GM23338 (cell line): Measurements from ENCODE around the gene LAMA4.

Experiments used
- CREB1 ChIP-seq: fragments of 250-450 bp; sonication (Bioruptor Pico); IDR thresholded peaks from 2 replicates; pipeline ENCODE4 v1.5.0; 2020; ENCODE audit warnings: low read depth, mild to moderate bottlenecking, moderate library complexity
- EZH2 ChIP-seq: fragments of 200-600 bp; sonication (generic); IDR thresholded peaks from one replicate; pipeline ENCODE4 v1.8.0; 2017; ENCODE audit warnings: antibody characterized with exemption, mild to moderate bottlenecking, low read depth; ENCODE audit not compliant: unreplicated experiment
- EZH2phosphoT487 ChIP-seq: fragments of 200-600 bp; sonication (generic); IDR thresholded peaks from one replicate; pipeline ENCODE4 v1.8.1; 2018; ENCODE audit warnings: antibody characterized with exemption; ENCODE audit not compliant: unreplicated experiment
- JUNB ChIP-seq: IDR thresholded peaks from one replicate; pipeline ENCODE4 v1.6.1; 2016; ENCODE audit warnings: antibody characterized with exemption; ENCODE audit not compliant: unreplicated experiment
- POLR2AphosphoS5 ChIP-seq: IDR thresholded peaks from 2 replicates; pipeline ENCODE4 v1.6.1; 2016; ENCODE audit warnings: antibody characterized with exemption, low read depth
- ZNF331 ChIP-seq: fragments of 250-450 bp; sonication (Bioruptor Pico); IDR thresholded peaks from 2 replicates; pipeline ENCODE4 v1.5.0; 2020; ENCODE audit warnings: low read depth, mild to moderate bottlenecking, moderate library complexity
- TF ChIP-seq, protein P1 (sequence below), 2 experiments: fragments of 200-600 bp in 1 of 2; sonication (generic) in 1 of 2; conservative IDR thresholded peaks; 2 replicates each; pipeline versions ENCODE4 v1.5.1 to v1.6.1; 2016 to 2017; ENCODE audit warnings: antibody characterized with exemption in 2 of 2, low read depth in 2 of 2, mild to moderate bottlenecking in 2 of 2, moderate library complexity in 1 of 2
- TF ChIP-seq, protein P2 (sequence below): IDR thresholded peaks from one replicate; pipeline ENCODE4 v1.6.1; 2018; ENCODE audit warnings: antibody characterized with exemption; ENCODE audit not compliant: unreplicated experiment
- TF ChIP-seq, protein P3 (sequence below): fragments of 250-450 bp; sonication (Bioruptor Pico); IDR thresholded peaks from 2 replicates; pipeline ENCODE4 v1.5.0; 2020; ENCODE audit warnings: mild to moderate bottlenecking, moderate library complexity
- TF ChIP-seq, protein P4 (sequence below): IDR thresholded peaks from 2 replicates; pipeline ENCODE4 v1.6.1; 2016; ENCODE audit warnings: antibody characterized with exemption

DNA sequence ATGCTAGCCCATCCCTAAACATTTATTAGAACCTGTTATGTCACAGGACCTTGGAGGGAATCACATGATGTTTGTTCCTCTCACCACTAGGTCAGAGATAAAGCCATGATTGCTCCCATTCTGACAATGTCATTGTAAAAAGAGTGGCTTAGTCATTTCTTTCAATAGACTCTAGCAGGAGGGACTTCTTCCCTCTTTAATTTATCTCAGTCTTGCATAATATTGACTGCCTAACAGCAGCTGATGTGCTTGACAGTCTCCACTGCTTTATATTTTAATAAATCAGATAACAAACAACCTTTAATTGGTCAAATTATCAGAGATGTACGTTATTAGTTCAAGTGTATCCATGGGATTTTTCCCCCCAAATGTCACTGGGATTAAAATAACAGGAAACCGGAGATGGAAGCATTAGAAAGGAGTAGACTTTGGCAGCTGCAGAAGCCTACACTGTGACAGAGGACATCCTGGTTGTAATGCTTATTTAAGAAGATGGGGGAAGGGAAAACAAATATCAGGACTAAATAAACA lies 39.6 kb downstream of the LAMA4 start:
- TF ChIP-seq, protein P1, sequence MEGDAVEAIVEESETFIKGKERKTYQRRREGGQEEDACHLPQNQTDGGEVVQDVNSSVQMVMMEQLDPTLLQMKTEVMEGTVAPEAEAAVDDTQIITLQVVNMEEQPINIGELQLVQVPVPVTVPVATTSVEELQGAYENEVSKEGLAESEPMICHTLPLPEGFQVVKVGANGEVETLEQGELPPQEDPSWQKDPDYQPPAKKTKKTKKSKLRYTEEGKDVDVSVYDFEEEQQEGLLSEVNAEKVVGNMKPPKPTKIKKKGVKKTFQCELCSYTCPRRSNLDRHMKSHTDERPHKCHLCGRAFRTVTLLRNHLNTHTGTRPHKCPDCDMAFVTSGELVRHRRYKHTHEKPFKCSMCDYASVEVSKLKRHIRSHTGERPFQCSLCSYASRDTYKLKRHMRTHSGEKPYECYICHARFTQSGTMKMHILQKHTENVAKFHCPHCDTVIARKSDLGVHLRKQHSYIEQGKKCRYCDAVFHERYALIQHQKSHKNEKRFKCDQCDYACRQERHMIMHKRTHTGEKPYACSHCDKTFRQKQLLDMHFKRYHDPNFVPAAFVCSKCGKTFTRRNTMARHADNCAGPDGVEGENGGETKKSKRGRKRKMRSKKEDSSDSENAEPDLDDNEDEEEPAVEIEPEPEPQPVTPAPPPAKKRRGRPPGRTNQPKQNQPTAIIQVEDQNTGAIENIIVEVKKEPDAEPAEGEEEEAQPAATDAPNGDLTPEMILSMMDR (conservative IDR thresholded peaks at IDR 0.05; ENCODE audit: low read depth in 2 of 2) = no peak
- TF ChIP-seq EZH2 (no peak), POLR2AphosphoS5 (no peak), ZNF331 (no peak), EZH2phosphoT487 (no peak), CREB1 (no peak), JUNB (no peak)
- TF ChIP-seq, protein P2, sequence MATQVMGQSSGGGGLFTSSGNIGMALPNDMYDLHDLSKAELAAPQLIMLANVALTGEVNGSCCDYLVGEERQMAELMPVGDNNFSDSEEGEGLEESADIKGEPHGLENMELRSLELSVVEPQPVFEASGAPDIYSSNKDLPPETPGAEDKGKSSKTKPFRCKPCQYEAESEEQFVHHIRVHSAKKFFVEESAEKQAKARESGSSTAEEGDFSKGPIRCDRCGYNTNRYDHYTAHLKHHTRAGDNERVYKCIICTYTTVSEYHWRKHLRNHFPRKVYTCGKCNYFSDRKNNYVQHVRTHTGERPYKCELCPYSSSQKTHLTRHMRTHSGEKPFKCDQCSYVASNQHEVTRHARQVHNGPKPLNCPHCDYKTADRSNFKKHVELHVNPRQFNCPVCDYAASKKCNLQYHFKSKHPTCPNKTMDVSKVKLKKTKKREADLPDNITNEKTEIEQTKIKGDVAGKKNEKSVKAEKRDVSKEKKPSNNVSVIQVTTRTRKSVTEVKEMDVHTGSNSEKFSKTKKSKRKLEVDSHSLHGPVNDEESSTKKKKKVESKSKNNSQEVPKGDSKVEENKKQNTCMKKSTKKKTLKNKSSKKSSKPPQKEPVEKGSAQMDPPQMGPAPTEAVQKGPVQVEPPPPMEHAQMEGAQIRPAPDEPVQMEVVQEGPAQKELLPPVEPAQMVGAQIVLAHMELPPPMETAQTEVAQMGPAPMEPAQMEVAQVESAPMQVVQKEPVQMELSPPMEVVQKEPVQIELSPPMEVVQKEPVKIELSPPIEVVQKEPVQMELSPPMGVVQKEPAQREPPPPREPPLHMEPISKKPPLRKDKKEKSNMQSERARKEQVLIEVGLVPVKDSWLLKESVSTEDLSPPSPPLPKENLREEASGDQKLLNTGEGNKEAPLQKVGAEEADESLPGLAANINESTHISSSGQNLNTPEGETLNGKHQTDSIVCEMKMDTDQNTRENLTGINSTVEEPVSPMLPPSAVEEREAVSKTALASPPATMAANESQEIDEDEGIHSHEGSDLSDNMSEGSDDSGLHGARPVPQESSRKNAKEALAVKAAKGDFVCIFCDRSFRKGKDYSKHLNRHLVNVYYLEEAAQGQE = no peak
- TF ChIP-seq, protein P3, sequence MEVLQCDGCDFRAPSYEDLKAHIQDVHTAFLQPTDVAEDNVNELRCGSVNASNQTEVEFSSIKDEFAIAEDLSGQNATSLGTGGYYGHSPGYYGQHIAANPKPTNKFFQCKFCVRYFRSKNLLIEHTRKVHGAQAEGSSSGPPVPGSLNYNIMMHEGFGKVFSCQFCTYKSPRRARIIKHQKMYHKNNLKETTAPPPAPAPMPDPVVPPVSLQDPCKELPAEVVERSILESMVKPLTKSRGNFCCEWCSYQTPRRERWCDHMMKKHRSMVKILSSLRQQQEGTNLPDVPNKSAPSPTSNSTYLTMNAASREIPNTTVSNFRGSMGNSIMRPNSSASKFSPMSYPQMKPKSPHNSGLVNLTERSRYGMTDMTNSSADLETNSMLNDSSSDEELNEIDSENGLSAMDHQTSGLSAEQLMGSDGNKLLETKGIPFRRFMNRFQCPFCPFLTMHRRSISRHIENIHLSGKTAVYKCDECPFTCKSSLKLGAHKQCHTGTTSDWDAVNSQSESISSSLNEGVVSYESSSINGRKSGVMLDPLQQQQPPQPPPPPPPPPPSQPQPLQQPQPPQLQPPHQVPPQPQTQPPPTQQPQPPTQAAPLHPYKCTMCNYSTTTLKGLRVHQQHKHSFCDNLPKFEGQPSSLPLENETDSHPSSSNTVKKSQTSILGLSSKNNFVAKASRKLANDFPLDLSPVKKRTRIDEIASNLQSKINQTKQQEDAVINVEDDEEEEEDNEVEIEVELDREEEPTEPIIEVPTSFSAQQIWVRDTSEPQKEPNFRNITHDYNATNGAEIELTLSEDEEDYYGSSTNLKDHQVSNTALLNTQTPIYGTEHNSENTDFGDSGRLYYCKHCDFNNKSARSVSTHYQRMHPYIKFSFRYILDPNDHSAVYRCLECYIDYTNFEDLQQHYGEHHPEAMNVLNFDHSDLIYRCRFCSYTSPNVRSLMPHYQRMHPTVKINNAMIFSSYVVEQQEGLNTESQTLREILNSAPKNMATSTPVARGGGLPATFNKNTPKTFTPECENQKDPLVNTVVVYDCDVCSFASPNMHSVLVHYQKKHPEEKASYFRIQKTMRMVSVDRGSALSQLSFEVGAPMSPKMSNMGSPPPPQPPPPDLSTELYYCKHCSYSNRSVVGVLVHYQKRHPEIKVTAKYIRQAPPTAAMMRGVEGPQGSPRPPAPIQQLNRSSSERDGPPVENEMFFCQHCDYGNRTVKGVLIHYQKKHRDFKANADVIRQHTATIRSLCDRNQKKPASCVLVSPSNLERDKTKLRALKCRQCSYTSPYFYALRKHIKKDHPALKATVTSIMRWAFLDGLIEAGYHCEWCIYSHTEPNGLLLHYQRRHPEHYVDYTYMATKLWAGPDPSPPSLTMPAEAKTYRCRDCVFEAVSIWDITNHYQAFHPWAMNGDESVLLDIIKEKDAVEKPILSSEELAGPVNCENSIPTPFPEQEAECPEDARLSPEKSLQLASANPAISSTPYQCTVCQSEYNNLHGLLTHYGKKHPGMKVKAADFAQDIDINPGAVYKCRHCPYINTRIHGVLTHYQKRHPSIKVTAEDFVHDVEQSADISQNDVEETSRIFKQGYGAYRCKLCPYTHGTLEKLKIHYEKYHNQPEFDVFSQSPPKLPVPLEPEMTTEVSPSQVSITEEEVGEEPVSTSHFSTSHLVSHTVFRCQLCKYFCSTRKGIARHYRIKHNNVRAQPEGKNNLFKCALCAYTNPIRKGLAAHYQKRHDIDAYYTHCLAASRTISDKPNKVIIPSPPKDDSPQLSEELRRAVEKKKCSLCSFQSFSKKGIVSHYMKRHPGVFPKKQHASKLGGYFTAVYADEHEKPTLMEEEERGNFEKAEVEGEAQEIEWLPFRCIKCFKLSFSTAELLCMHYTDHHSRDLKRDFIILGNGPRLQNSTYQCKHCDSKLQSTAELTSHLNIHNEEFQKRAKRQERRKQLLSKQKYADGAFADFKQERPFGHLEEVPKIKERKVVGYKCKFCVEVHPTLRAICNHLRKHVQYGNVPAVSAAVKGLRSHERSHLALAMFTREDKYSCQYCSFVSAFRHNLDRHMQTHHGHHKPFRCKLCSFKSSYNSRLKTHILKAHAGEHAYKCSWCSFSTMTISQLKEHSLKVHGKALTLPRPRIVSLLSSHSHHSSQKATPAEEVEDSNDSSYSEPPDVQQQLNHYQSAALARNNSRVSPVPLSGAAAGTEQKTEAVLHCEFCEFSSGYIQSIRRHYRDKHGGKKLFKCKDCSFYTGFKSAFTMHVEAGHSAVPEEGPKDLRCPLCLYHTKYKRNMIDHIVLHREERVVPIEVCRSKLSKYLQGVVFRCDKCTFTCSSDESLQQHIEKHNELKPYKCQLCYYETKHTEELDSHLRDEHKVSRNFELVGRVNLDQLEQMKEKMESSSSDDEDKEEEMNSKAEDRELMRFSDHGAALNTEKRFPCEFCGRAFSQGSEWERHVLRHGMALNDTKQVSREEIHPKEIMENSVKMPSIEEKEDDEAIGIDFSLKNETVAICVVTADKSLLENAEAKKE (CRISPR knock-in tag) = no peak
- TF ChIP-seq, protein P4, sequence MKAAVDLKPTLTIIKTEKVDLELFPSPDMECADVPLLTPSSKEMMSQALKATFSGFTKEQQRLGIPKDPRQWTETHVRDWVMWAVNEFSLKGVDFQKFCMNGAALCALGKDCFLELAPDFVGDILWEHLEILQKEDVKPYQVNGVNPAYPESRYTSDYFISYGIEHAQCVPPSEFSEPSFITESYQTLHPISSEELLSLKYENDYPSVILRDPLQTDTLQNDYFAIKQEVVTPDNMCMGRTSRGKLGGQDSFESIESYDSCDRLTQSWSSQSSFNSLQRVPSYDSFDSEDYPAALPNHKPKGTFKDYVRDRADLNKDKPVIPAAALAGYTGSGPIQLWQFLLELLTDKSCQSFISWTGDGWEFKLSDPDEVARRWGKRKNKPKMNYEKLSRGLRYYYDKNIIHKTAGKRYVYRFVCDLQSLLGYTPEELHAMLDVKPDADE = no peak
